ENCODE data around the gene ZFHX3. TPM values are rescaled to one million over a fixed set of nuclear protein-coding genes. Genes with fewer than 3 reads are reported as not detected.

Gene ZFHX3
- total and polyA plus RNA-seq, 10 of the 15 experiments (the other 5 are each of a cell fraction or from before 2014, with no cell fraction given) = 0.68 to 8.6 (median 2.0) TPM

GRCh38 chr16:73091174-73091573, 43.2 kb upstream of the ZFHX3 start (continued):
- TF ChIP-seq NFYA (IDR thresholded peaks at IDR 0.05; ENCODE audit: borderline replicate concordance, low read depth, low read length) = no peak

DNA sequence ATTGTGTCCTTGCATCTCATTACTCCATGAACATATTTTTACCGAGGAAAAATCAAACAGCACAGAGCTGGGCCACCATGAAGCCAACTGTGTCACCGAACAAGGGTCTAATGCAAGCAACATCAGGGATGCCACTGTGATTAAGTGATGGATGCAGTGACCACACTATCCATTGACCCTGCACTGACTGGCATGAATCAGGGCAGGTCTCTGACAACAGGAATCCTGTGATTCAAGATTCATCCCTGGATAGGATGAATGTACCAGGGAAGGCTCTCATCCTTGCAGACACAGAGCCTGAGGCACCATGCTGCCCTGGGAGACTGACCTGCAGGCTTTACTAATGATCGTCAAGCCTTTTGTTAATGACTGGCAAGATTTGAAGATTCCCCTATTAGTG, 41.5 kb upstream of the ZFHX3 start:
- Histone ChIP-seq H3K27me3 (replicated peaks in 1 of 2; ENCODE audit: control insufficient read depth in 2 of 2, insufficient read depth in 2 of 2, low read length in 1 of 2) (no peaks in the 10 kb centered on the region; a peak in 1 of 4 replicates), H4K20me1 (ENCODE audit: control insufficient read depth, insufficient read depth) (no peaks in the 10 kb centered on the region), H3K4me1 (ENCODE audit: control insufficient read depth, insufficient read depth, low read length) (no peaks in the 10 kb centered on the region), H3K4me3 (no peak overlapping the region), H2AFZ (ENCODE audit: control insufficient read depth, low read depth, low read length) (no peak overlapping the region), H3K9me3 (replicated peaks; ENCODE audit: control insufficient read depth, insufficient read depth, low read length) (no peaks in the 10 kb centered on the region; the same call in 2 of the 3 replicates), H3K79me2 (ENCODE audit: control insufficient read depth, insufficient read depth, low read length) (no peaks in the 10 kb centered on the region), H3K27ac (ENCODE audit: control insufficient read depth, insufficient read depth) (no peak overlapping the region), H3K36me3 (ENCODE audit: control insufficient read depth in 2 of 2, insufficient read depth in 2 of 2, low read length in 1 of 2) (no peaks in the 10 kb centered on the region), H3K4me2 (ENCODE audit: control insufficient read depth, insufficient read depth) (no peak overlapping the region), H3K9ac (ENCODE audit: control insufficient read depth, insufficient read depth, low read length) (no peak overlapping the region)
- ChIA-PET SMC1A (ENCODE audit: uncharacterized antibody, unreplicated experiment) (no interaction called here), POLR2A (no interaction called here), RAD21 (ENCODE audit: unreplicated experiment) (no interaction called here), CTCF (interaction anchor here (0.7 to 1.3 kb wide), 2 partner anchors 9 to 10 kb away, joined by 3 read pairs; no protein-coding TSS in a partner anchor)
- 56% methylated on average over 3 of the region's 3 CpGs for WGBS (ENCODE audit: insufficient coverage, insufficient replicate concordance, low lambda C conversion rate, missing lambda C conversion rate)
- BruUV-seq (replicated peaks) = no TSS peak
- ATAC-seq (no peak), FAIRE-seq (no peak), DNase-seq (ENCODE audit: low read depth, low spot score) (no peak)
- intact Hi-C loops (cut with micrococcal nuclease; ENCODE audit: unreplicated experiment) = no loop called here
- in situ Hi-C loops (cut with MboI) = no loop called here
- no peak for TF ChIP-seq WRNIP1 (IDR thresholded peaks at IDR 0.05; ENCODE audit: borderline replicate concordance, low read depth, low read length)
- TF ChIP-seq CHD4 (IDR thresholded peaks at IDR 0.05) = no peak
- TF ChIP-seq SREBF1 (IDR thresholded peaks at IDR 0.05; ENCODE audit: low read length) = no peak
- TF ChIP-seq CREB1 (IDR thresholded peaks at IDR 0.05; ENCODE audit: low read depth) = no peak
- TF ChIP-seq RFX5 (IDR thresholded peaks at IDR 0.05; ENCODE audit: low read depth, low read length) = no peak

DNA sequence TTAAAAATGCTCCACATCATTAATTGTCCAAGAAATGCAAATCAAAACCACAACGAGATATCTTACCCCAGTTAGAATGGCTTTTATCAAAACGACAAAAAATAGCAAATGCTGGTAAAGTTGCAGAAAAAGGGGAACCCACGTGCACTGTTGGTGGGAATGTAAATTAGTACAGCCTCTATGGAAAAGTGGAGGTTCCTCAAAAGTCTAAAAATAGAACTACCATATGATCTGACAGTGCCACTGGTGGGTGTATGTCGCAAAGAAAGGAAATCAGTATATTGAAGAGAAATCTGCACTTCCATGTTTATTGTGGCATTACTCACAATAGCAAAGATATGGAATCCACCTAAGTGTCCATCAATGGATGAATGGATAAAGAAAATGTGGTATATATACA, 38.2 kb upstream of the ZFHX3 start:
- Histone ChIP-seq H2AFZ (ENCODE audit: control insufficient read depth, low read depth, low read length) (no peak overlapping the region), H3K27ac (ENCODE audit: control insufficient read depth, insufficient read depth) (no peak overlapping the region), H3K79me2 (ENCODE audit: control insufficient read depth, insufficient read depth, low read length) (no peaks in the 10 kb centered on the region), H3K4me2 (ENCODE audit: control insufficient read depth, insufficient read depth) (no peak overlapping the region), H3K4me3 (no peak overlapping the region), H3K9ac (ENCODE audit: control insufficient read depth, insufficient read depth, low read length) (no peak overlapping the region), H3K4me1 (ENCODE audit: control insufficient read depth, insufficient read depth, low read length) (no peaks in the 10 kb centered on the region), H4K20me1 (ENCODE audit: control insufficient read depth, insufficient read depth) (no peaks in the 10 kb centered on the region), H3K36me3 (ENCODE audit: control insufficient read depth in 2 of 2, insufficient read depth in 2 of 2, low read length in 1 of 2) (no peaks in the 10 kb centered on the region), H3K9me3 (replicated peaks; ENCODE audit: control insufficient read depth, insufficient read depth, low read length) (no peaks in the 10 kb centered on the region; the same call in 2 of the 3 replicates), H3K27me3 (replicated peaks in 1 of 2; ENCODE audit: control insufficient read depth in 2 of 2, insufficient read depth in 2 of 2, low read length in 1 of 2) (no peaks in the 10 kb centered on the region)
- intact Hi-C loops (cut with micrococcal nuclease; ENCODE audit: unreplicated experiment) (no loop called here), in situ Hi-C loops (cut with MboI) (no loop called here)
- FAIRE-seq (no peak), DNase-seq (ENCODE audit: low read depth, low spot score) (no peak), ATAC-seq (no peak)
- no TSS peak for BruUV-seq (replicated peaks)
- ChIA-PET CTCF (no interaction called here), RAD21 (ENCODE audit: unreplicated experiment) (no interaction called here), SMC1A (ENCODE audit: uncharacterized antibody, unreplicated experiment) (no interaction called here), POLR2A (no interaction called here)
- 0% methylated on average over 4 of the region's 4 CpGs for WGBS (ENCODE audit: insufficient coverage, insufficient replicate concordance, low lambda C conversion rate, missing lambda C conversion rate)
- TF ChIP-seq, protein P1, sequence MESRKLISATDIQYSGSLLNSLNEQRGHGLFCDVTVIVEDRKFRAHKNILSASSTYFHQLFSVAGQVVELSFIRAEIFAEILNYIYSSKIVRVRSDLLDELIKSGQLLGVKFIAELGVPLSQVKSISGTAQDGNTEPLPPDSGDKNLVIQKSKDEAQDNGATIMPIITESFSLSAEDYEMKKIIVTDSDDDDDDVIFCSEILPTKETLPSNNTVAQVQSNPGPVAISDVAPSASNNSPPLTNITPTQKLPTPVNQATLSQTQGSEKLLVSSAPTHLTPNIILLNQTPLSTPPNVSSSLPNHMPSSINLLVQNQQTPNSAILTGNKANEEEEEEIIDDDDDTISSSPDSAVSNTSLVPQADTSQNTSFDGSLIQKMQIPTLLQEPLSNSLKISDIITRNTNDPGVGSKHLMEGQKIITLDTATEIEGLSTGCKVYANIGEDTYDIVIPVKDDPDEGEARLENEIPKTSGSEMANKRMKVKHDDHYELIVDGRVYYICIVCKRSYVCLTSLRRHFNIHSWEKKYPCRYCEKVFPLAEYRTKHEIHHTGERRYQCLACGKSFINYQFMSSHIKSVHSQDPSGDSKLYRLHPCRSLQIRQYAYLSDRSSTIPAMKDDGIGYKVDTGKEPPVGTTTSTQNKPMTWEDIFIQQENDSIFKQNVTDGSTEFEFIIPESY (IDR thresholded peaks at IDR 0.05) = no peak
- TF ChIP-seq ZBTB11 (CRISPR knock-in tag; IDR thresholded peaks at IDR 0.05) (no peak), KDM1A (IDR thresholded peaks at IDR 0.05; ENCODE audit: borderline replicate concordance) (no peak), HDGF (IDR thresholded peaks at IDR 0.05) (no peak), NFXL1 (IDR thresholded peaks at IDR 0.05; ENCODE audit: borderline replicate concordance) (no peak), STAT1 (conservative IDR thresholded peaks at IDR 0.05) (no peak), RAD21 (IDR thresholded peaks at IDR 0.05; ENCODE audit: insufficient read depth, low read depth, low read length) (no peak)
